ENCODE results near the gene ATP6V1B1.

Gene ATP6V1B1

DNA sequence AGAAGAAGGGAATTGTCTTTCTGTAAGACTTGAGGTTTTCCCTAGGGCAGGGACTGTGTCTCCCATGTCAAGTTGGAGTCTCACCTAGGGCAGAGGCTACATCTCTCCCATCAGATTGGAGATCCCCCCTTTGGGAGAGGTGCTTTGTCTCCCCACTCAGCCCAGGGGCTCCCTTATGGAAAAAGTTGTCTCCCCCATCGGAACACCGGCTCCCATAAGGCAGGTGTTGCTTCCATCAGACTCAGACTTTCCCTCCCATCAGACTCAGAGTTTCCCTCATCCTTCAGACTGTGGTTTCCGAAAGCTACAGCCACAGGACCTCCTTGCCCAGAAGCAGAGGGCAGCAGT, 48.5 kb downstream of the ATP6V1B1 start:
- in situ Hi-C loops (cut with HindIII; ENCODE audit: low sequenced_read_pairs), result no loop called here
- H3K4me3 ChIP-seq (ENCODE audit: low read depth, low read length), result no peak overlapping the region
- TF ChIP-seq, protein P1, sequence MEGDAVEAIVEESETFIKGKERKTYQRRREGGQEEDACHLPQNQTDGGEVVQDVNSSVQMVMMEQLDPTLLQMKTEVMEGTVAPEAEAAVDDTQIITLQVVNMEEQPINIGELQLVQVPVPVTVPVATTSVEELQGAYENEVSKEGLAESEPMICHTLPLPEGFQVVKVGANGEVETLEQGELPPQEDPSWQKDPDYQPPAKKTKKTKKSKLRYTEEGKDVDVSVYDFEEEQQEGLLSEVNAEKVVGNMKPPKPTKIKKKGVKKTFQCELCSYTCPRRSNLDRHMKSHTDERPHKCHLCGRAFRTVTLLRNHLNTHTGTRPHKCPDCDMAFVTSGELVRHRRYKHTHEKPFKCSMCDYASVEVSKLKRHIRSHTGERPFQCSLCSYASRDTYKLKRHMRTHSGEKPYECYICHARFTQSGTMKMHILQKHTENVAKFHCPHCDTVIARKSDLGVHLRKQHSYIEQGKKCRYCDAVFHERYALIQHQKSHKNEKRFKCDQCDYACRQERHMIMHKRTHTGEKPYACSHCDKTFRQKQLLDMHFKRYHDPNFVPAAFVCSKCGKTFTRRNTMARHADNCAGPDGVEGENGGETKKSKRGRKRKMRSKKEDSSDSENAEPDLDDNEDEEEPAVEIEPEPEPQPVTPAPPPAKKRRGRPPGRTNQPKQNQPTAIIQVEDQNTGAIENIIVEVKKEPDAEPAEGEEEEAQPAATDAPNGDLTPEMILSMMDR (IDR thresholded peaks at IDR 0.05; ENCODE audit: low read depth, low read length), result no peak
- DNase-seq (ENCODE audit: low read depth, low spot score), result no peak

DNA sequence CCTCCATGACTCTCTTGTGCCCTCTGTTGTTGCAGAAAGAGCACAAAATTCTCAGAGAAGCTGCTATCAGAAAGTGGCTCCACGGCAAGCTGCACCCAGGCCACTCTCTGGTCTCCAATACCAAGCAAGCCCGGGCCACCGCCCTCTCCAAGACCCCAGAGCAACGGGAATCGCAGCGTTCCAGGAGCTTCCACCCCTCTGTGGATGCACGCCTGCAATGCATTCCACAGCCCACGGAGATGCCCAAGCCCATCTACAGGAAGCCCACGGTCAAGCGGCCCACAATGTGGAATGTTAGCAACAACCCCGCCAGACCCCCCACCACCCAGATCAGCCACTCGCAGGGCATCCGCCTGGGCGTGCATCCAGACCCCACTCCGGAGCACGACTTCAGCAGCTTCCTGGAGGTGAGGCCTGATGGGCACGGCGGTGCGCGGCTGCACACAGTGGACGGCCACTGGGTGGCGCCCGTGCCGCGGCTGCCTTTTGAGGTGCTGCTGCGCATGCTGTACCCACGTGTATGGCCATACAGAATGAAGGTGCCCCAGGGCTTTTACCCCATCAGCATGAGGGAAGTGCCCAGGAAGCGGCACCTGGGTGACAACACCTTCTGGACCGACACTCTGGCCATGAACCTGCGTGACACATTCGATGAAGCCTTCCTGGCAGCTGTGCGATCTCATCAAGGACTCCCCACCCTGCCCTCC, 49.0 kb downstream of the ATP6V1B1 start:
- in situ Hi-C loops (cut with HindIII; ENCODE audit: low sequenced_read_pairs), result no loop called here
- no peak overlapping the region for H3K4me3 ChIP-seq (ENCODE audit: low read depth, low read length)
- TF ChIP-seq, protein P1 (IDR thresholded peaks at IDR 0.05; ENCODE audit: low read depth, low read length), result peak; percentile 94
- peak; percentile 46 for DNase-seq (ENCODE audit: low read depth, low spot score)

DNA sequence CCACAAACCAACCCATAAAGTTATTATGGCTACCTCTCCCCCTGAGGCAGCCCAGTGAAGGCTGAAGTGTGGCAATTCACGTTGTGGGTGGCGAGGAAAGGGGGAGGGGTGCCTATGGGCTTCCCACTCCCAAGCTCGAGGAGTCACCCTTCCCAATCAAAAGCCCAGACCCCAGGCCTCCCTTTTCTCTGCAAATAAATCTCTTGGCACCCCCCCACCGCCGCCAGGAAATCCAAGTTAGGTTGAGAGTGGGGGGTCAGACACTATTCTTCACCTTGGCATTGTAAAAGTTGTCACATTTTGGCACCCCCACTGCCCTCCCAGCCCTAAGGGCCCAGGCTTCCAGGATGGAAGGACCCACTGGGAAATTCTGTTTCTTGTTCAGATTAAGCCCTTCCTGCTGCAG, 49.6 kb downstream of the ATP6V1B1 start:
- TF ChIP-seq, protein P1 (IDR thresholded peaks at IDR 0.05; ENCODE audit: low read depth, low read length), result no peak
- DNase-seq (ENCODE audit: low read depth, low spot score), result no peak
- in situ Hi-C loops (cut with HindIII; ENCODE audit: low sequenced_read_pairs), result no loop called here
- no peak overlapping the region for H3K4me3 ChIP-seq (ENCODE audit: low read depth, low read length)

DNA sequence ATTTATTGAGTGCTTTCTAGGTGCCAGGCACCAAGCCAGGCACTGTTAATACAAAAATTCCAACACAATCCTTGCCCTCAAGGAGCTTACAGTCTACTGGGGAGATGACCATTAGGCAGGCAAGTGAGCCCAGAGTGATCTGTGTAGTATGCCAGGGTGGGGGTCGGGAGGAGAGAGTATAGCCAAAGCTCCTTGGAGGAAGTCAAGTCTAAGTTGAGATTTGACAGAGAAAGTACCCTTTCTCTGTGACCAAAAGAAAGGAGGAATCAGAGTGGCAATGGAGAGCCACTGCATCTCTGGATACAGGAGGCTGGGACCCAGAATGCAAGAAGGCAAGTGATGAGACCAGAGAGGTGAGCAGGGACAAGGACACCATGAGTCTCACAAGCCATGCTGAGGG, 50.3 kb downstream of the ATP6V1B1 start:
- in situ Hi-C loops (cut with HindIII; ENCODE audit: low sequenced_read_pairs), result no loop called here
- no peak for DNase-seq (ENCODE audit: low read depth, low spot score)
- TF ChIP-seq, protein P1 (IDR thresholded peaks at IDR 0.05; ENCODE audit: low read depth, low read length), result no peak
- no peak overlapping the region for H3K4me3 ChIP-seq (ENCODE audit: low read depth, low read length)

DNA sequence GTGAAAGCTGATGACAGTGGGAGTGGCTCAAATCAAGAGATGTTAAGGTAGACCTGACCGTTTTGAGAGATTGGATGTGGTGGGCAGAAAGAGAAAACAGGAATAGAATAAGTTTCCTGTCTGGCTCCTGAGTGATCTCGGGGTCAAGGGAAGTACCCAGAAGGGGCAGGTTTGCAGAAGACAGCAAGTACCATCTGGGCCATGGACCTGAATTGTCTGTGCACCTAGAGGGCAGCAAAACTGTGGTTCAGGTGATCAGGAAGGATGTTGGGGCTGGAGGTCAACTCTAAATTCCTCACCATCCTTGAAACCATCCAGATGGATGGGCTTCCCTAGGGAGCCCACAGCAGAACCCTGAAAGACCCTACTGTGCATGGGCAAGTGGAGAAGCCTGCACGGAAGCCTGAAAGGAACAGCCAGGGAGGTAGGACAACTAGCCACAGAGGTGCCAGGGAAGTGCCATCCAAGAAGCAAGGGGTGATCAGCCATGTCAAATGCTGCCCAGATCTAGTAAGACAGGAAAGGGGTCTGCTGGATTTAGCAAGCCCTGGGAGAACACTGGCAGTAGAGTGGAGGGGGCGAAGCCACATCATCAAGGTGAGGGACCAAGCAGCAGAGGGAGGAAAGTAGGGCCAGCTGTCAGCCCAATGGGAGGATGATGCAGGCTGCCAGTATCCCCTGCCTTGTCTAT, 50.9 kb downstream of the ATP6V1B1 start:
- DNase-seq (ENCODE audit: low read depth, low spot score), result no peak
- in situ Hi-C loops (cut with HindIII; ENCODE audit: low sequenced_read_pairs), result no loop called here
- TF ChIP-seq, protein P1 (IDR thresholded peaks at IDR 0.05; ENCODE audit: low read depth, low read length), result no peak
- no peak overlapping the region for H3K4me3 ChIP-seq (ENCODE audit: low read depth, low read length)

DNA sequence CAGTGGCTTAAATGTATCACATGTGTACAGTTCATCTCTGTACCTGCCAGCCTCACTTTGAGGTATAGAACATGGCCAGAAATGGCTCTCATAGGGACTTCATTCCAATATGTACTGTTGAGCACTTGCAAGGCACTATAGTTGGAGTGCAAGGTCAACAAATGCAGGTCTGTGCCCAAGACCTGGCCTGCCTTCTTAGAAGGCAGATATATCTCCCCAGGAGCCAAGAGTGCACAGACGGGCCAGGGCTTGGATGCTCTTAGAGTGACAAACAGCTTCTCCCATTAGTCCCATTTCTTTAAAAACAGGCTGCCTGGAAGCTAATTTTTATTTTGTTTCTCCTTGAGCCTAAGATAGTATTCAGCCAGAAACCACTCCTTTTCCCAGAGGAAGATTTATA, 51.7 kb downstream of the ATP6V1B1 start:
- TF ChIP-seq, protein P1 (IDR thresholded peaks at IDR 0.05; ENCODE audit: low read depth, low read length), result no peak
- in situ Hi-C loops (cut with HindIII; ENCODE audit: low sequenced_read_pairs), result no loop called here
- no peak for DNase-seq (ENCODE audit: low read depth, low spot score)
- no peak overlapping the region for H3K4me3 ChIP-seq (ENCODE audit: low read depth, low read length)

Data from astrocyte of the spinal cord (primary cell).